NCI-H1417 treated with DMSO at 0.1 percent for 48 hours (cell line): ENCODE data around the gene TAF5L.
"Not testable (repeated sequence)": the region's sequence is repeated elsewhere in the genome, so short reads cannot be mapped to it uniquely, and the experiment has no call there.

ENCODE experiments used
- DNase-seq: peaks from one replicate; lab custom pipeline; 2025; lab: John Stamatoyannopoulos, UW

The TAF5L gene

GRCh38 chr1:229603371-229604005 lies 22.4 kb downstream of the TAF5L start:
- DNase-seq = no peak

GRCh38 chr1:229600229-229600628 lies 25.7 kb downstream of the TAF5L start:
- no peak for DNase-seq

GRCh38 chr1:229599218-229599954 lies 26.5 kb downstream of the TAF5L start:
- no peak for DNase-seq

GRCh38 chr1:229597877-229598276 lies 28.0 kb downstream of the TAF5L start:
- DNase-seq = no peak

GRCh38 chr1:229596925-229597699 lies 28.8 kb downstream of the TAF5L start:
- no peak for DNase-seq

GRCh38 chr1:229595876-229596275 lies 30.0 kb downstream of the TAF5L start:
- DNase-seq = not testable (repeated sequence)

- DNase-seq = no peak
These were observed 31.5 kb downstream of the TAF5L start for GRCh38 chr1:229594227-229595008.

- DNase-seq = no peak
These were observed 32.1 kb downstream of the TAF5L start for GRCh38 chr1:229593800-229594199.

- no peak for DNase-seq
These were observed 35.8 kb downstream of the TAF5L start for GRCh38 chr1:229590119-229590518.

- DNase-seq = no peak
These were observed 40.6 kb downstream of the TAF5L start for GRCh38 chr1:229585338-229585737.

- no peak for DNase-seq
These were observed 43.2 kb downstream of the TAF5L start for GRCh38 chr1:229582715-229583114.

GRCh38 chr1:229582011-229582694 lies 43.8 kb downstream of the TAF5L start:
- DNase-seq = no peak

GRCh38 chr1:229581485-229581884 lies 44.4 kb downstream of the TAF5L start:
- DNase-seq = no peak

- no peak for DNase-seq
These were observed 46.8 kb downstream of the TAF5L start for GRCh38 chr1:229579059-229579673.

GRCh38 chr1:229578168-229579058 lies 47.5 kb downstream of the TAF5L start:
- DNase-seq = no peak

GRCh38 chr1:229574679-229575442 lies 51.1 kb downstream of the TAF5L start:
- DNase-seq = no peak

- DNase-seq = peak; percentile 44
These were observed 53.6 kb downstream of the TAF5L start for GRCh38 chr1:229572286-229572685.

- DNase-seq = no peak
These were observed 54.9 kb downstream of the TAF5L start for GRCh38 chr1:229570891-229571516.

GRCh38 chr1:229570305-229570704 lies 55.6 kb downstream of the TAF5L start:
- no peak for DNase-seq
